Diencephalon (tissue), 1 donor: ENCODE results near the gene DNASE1. TPM values are rescaled to one million over a fixed set of nuclear protein-coding genes. Genes with fewer than 3 reads are reported as not detected.

Source experiments
- total RNA-seq: library from RNA; depleted of rRNA; stranded (reverse); fragments of >200 nt; gene quantifications from one replicate; pipeline ENCODE4 v1.2.3, GENCODE V29; 2014

The DNASE1 gene
- total RNA-seq = 39.9 TPM

GRCh38 chr16:3654249-3654991 lies at the start of gene DNASE1:
Gene DNASE1, plus strand, starts transcription at chr16:3654691. Its CDS starts 683 bp downstream, at chr16:3655374.

GRCh38 chr16:3611146-3611975 lies 43.1 kb upstream of the DNASE1 start, which contains the start of gene SLX4:
Gene SLX4, minus strand, starts transcription at chr16:3611606. Its CDS starts 2,642 bp downstream, at chr16:3608964.

Other genes starting within 250 kb of the DNASE1 start
- 4.6 TPM for gene ZNF597, start 211.2 kb upstream of the DNASE1 start, total RNA-seq
- gene NAA60, start 211.0 kb upstream of the DNASE1 start, total RNA-seq = 16.1 TPM
- gene C16orf90, start 159.2 kb upstream of the DNASE1 start, total RNA-seq = not detected
- gene CLUAP1, start 153.7 kb upstream of the DNASE1 start, total RNA-seq = 42.7 TPM
- gene NLRC3, start 77.3 kb upstream of the DNASE1 start, total RNA-seq = 0.69 TPM
- gene SLX4, start 43.1 kb upstream of the DNASE1 start, total RNA-seq = 9.9 TPM
- gene TRAP1, start 62.8 kb downstream of the DNASE1 start, total RNA-seq = 75.2 TPM
- gene CREBBP, start 226.0 kb downstream of the DNASE1 start, total RNA-seq = 40.4 TPM